HepG2 (cell line): Measurements from ENCODE around the gene SLC13A5. TPM values are rescaled to one million over a fixed set of nuclear protein-coding genes. Genes with fewer than 3 reads are reported as not detected.

Source experiments
- BCL3 ChIP-seq: sonication (generic); formaldehyde crosslinking; IDR thresholded peaks from 2 replicates; pipeline ENCODE4 v1.5.1; 2020; ENCODE audit warnings: mild to moderate bottlenecking, missing genetic modification reagents, moderate library complexity
- HDAC2 ChIP-seq: sonication (generic); formaldehyde crosslinking; IDR thresholded peaks from 2 replicates; pipeline ENCODE4 v1.4.0; 2020; ENCODE audit warnings: missing genetic modification reagents
- HMGXB3 ChIP-seq: sonication (generic); formaldehyde crosslinking; IDR thresholded peaks from 2 replicates; pipeline ENCODE4 v1.4.0; 2020; ENCODE audit warnings: missing genetic modification reagents, borderline replicate concordance
- SATB2 ChIP-seq: sonication (generic); formaldehyde crosslinking; IDR thresholded peaks from 2 replicates; pipeline ENCODE4 v1.5.0; 2020; ENCODE audit warnings: missing genetic modification reagents
- SMAD9 ChIP-seq: sonication (generic); formaldehyde crosslinking; IDR thresholded peaks from 2 replicates; pipeline ENCODE4 v1.5.1; 2020; ENCODE audit warnings: mild to moderate bottlenecking, missing genetic modification reagents
- TCF7L2 ChIP-seq: IDR thresholded peaks from 2 replicates; pipeline ENCODE4 v1.6.1; 2011; ENCODE audit warnings: mild to moderate bottlenecking, low read depth, low read length, moderate library complexity
- TOE1 ChIP-seq: sonication (generic); formaldehyde crosslinking; IDR thresholded peaks from 2 replicates; pipeline ENCODE4 v1.4.0; 2020; ENCODE audit warnings: mild to moderate bottlenecking, missing genetic modification reagents
- TSC22D2 ChIP-seq: sonication (generic); formaldehyde crosslinking; IDR thresholded peaks from 2 replicates; pipeline ENCODE4 v1.5.1; 2020; ENCODE audit warnings: missing genetic modification reagents, mild to moderate bottlenecking, borderline replicate concordance
- ZBTB14 ChIP-seq: sonication (generic); formaldehyde crosslinking; IDR thresholded peaks from 2 replicates; pipeline ENCODE4 v1.4.0; 2020; ENCODE audit warnings: missing genetic modification reagents
- ZBTB4 ChIP-seq: sonication (generic); formaldehyde crosslinking; IDR thresholded peaks from 2 replicates; pipeline ENCODE4 v1.4.0; 2020; ENCODE audit warnings: missing genetic modification reagents, mild to moderate bottlenecking, borderline replicate concordance
- ZC3H4 ChIP-seq: sonication (generic); formaldehyde crosslinking; IDR thresholded peaks from 2 replicates; pipeline ENCODE4 v1.4.0; 2020; ENCODE audit warnings: missing genetic modification reagents, borderline replicate concordance
- ZFP36L2 ChIP-seq: sonication (generic); formaldehyde crosslinking; IDR thresholded peaks from 2 replicates; pipeline ENCODE4 v1.4.0; 2020; ENCODE audit warnings: missing genetic modification reagents
- ZGPAT ChIP-seq: IDR thresholded peaks from 2 replicates; pipeline ENCODE4 v1.6.1; 2016; ENCODE audit warnings: mild to moderate bottlenecking
- ZNF317 ChIP-seq: sonication (generic); formaldehyde crosslinking; IDR thresholded peaks from 2 replicates; pipeline ENCODE4 v1.5.0; 2020; ENCODE audit warnings: mild to moderate bottlenecking, missing genetic modification reagents
- ZNF343 ChIP-seq: sonication (generic); formaldehyde crosslinking; IDR thresholded peaks from 2 replicates; pipeline ENCODE4 v1.4.0; 2020; ENCODE audit warnings: mild to moderate bottlenecking, missing genetic modification reagents
- ZNF414 ChIP-seq: sonication (generic); formaldehyde crosslinking; IDR thresholded peaks from 2 replicates; pipeline ENCODE4 v1.5.0; 2020; ENCODE audit warnings: missing genetic modification reagents
- ZNF724P ChIP-seq: sonication (generic); formaldehyde crosslinking; IDR thresholded peaks from 2 replicates; pipeline ENCODE4 v1.8.0; 2022; ENCODE audit warnings: missing genetic modification reagents, borderline replicate concordance
- polyA plus RNA-seq, 8 experiments: library from polyadenylated mRNA; depleted of rRNA in 3 of 8; stranded (reverse) in 7 of 8; unstranded in 1 of 8; fragments of >200 nt; fragmentation: Illumina TruSeq in 4 of 8; extraction: Trizol in 4 of 8; gene quantifications; 2 replicates each; pipeline versions ENCODE4 v1.2.1 to v1.2.3, GENCODE V29; 2011 to 2016; ENCODE audit warnings: low read depth in 4 of 8, missing spikeins in 1 of 8, mixed read lengths in 1 of 8; ENCODE audit not compliant: insufficient read depth in 1 of 8
- total RNA-seq, 5 experiments: library from RNA; depleted of rRNA; stranded (reverse); fragments of >200 nt; fragmentation: Illumina TruSeq; extraction: Trizol; gene quantifications; 2 replicates each; pipeline ENCODE4 v1.2.3, GENCODE V29; 2016; ENCODE audit warnings: low read depth in 1 of 5

The SLC13A5 gene
- total and polyA plus RNA-seq, 2 of the 13 experiments (the other 11 are each of a cell fraction or from before 2014, with no cell fraction given), result 42.8 to 310 TPM

- no peak for TF ChIP-seq TCF7L2
- TF ChIP-seq HDAC2 (CRISPR knock-in tag), result peak; percentile 17; the same call in 1 of the 2 replicates
- TF ChIP-seq ZNF414 (CRISPR knock-in tag), result peak; percentile 99
- TF ChIP-seq SMAD9 (CRISPR knock-in tag), result peak; percentile 98
- TF ChIP-seq BCL3, result peak; percentile 98; the same call in 1 of the 2 replicates
- peak; percentile 46 for TF ChIP-seq ZBTB14 (CRISPR knock-in tag)
- peak; percentile 98 for TF ChIP-seq SATB2 (CRISPR knock-in tag)
- TF ChIP-seq ZC3H4 (CRISPR knock-in tag), result no peak
- TF ChIP-seq ZFP36L2, result no peak
- peak; percentile 89; the same call in 1 of the 2 replicates for TF ChIP-seq TOE1 (CRISPR knock-in tag)
- TF ChIP-seq ZGPAT (CRISPR knock-in tag), result peak; percentile 93
- peak; percentile 83; the same call in 1 of the 2 replicates for TF ChIP-seq TSC22D2 (CRISPR knock-in tag)
- peak; percentile 91 for TF ChIP-seq ZNF317
- TF ChIP-seq ZBTB4, result peak; percentile 97; the same call in 1 of the 2 replicates
- peak; percentile 65; the same call in 1 of the 2 replicates for TF ChIP-seq HMGXB3 (CRISPR knock-in tag)
- peak; percentile 94 for TF ChIP-seq ZNF724P (CRISPR knock-in tag)
- TF ChIP-seq ZNF343 (CRISPR knock-in tag), result peak; percentile 99
These were observed 61.2 kb downstream of the SLC13A5 start (continued) for GRCh38 chr17:6651919-6652452.
